ENCODE results near the gene MAP4.

Gene MAP4

GRCh38 chr3:47846186-47846879 is 169.9 kb downstream of the MAP4 start:
- no peak overlapping the region for H3K9ac ChIP-seq (ENCODE audit: low read depth, low read length, poor library complexity, severe bottlenecking)
- H3F3A ChIP-seq (ENCODE audit: low read depth), result no peaks in the 10 kb centered on the region
- H3K9me2 ChIP-seq (replicated peaks; ENCODE audit: low read depth, low read length), result no peaks in the 10 kb centered on the region
- H3K4me2 ChIP-seq (ENCODE audit: low read depth, low read length, poor library complexity, severe bottlenecking), result no peak overlapping the region
- no peaks in the 10 kb centered on the region for H3K9me3 ChIP-seq (ENCODE audit: insufficient read depth, low read depth, low read length)
- H3K4me3 ChIP-seq (ENCODE audit: low read length, poor library complexity, severe bottlenecking), result no peak overlapping the region
- TF ChIP-seq CTCF (conservative IDR thresholded peaks at IDR 0.05; ENCODE audit: low read length) (no peak), EZH2phosphoT487 (IDR thresholded peaks at IDR 0.05; ENCODE audit: borderline replicate concordance) (no peak)
- H3K36me3 ChIP-seq (ENCODE audit: insufficient read depth, low read length), result peaks cover 97% of the 10 kb centered on the region; the same call in 1 of the 2 replicates
- H2AFZ ChIP-seq (ENCODE audit: low read length), result no peak overlapping the region
- H3K4me1 ChIP-seq (ENCODE audit: insufficient read depth, low read length, poor library complexity, severe bottlenecking), result no peaks in the 10 kb centered on the region
- H3K27me3 ChIP-seq (ENCODE audit: insufficient read depth, low read length, poor library complexity, severe bottlenecking), result no peaks in the 10 kb centered on the region
- no peaks in the 10 kb centered on the region for H4K20me1 ChIP-seq (ENCODE audit: insufficient read depth, low read length, poor library complexity, severe bottlenecking)
- no peaks in the 10 kb centered on the region for H3K79me2 ChIP-seq (ENCODE audit: insufficient read depth, low read length)

- H3K9ac ChIP-seq (ENCODE audit: low read depth, low read length, poor library complexity, severe bottlenecking), result no peak overlapping the region
- peaks cover 9% of the 10 kb centered on the region for H4K20me1 ChIP-seq (ENCODE audit: insufficient read depth, low read length, poor library complexity, severe bottlenecking)
- H3K27me3 ChIP-seq (ENCODE audit: insufficient read depth, low read length, poor library complexity, severe bottlenecking), result no peaks in the 10 kb centered on the region
- no peaks in the 10 kb centered on the region for H3F3A ChIP-seq (ENCODE audit: low read depth)
- H3K36me3 ChIP-seq (ENCODE audit: insufficient read depth, low read length), result peaks cover 82% of the 10 kb centered on the region; the same call in 1 of the 2 replicates
- no peaks in the 10 kb centered on the region; the same call in 1 of the 2 replicates for H3K79me2 ChIP-seq (ENCODE audit: insufficient read depth, low read length)
- TF ChIP-seq CTCF (conservative IDR thresholded peaks at IDR 0.05; ENCODE audit: low read length) (no peak), EZH2phosphoT487 (IDR thresholded peaks at IDR 0.05; ENCODE audit: borderline replicate concordance) (no peak)
- no peak overlapping the region for H3K4me3 ChIP-seq (ENCODE audit: low read length, poor library complexity, severe bottlenecking)
- no peaks in the 10 kb centered on the region for H3K9me2 ChIP-seq (replicated peaks; ENCODE audit: low read depth, low read length)
- no peaks in the 10 kb centered on the region for H3K9me3 ChIP-seq (ENCODE audit: insufficient read depth, low read depth, low read length)
- H3K4me2 ChIP-seq (ENCODE audit: low read depth, low read length, poor library complexity, severe bottlenecking), result no peak overlapping the region
- H2AFZ ChIP-seq (ENCODE audit: low read length), result no peak overlapping the region
- no peaks in the 10 kb centered on the region for H3K4me1 ChIP-seq (ENCODE audit: insufficient read depth, low read length, poor library complexity, severe bottlenecking)
Measured at GRCh38 chr3:47841786-47842349, 174.3 kb downstream of the MAP4 start.

GRCh38 chr3:47838503-47838902 is 177.7 kb downstream of the MAP4 start:
- Histone ChIP-seq H3K27me3 (ENCODE audit: insufficient read depth, low read length, poor library complexity, severe bottlenecking) (no peaks in the 10 kb centered on the region), H4K20me1 (ENCODE audit: insufficient read depth, low read length, poor library complexity, severe bottlenecking) (peaks cover 9% of the 10 kb centered on the region), H3K36me3 (ENCODE audit: insufficient read depth, low read length) (peaks cover 77% of the 10 kb centered on the region; the same call in 1 of the 2 replicates), H2AFZ (ENCODE audit: low read length) (no peak overlapping the region), H3K9ac (ENCODE audit: low read depth, low read length, poor library complexity, severe bottlenecking) (no peak overlapping the region), H3K79me2 (ENCODE audit: insufficient read depth, low read length) (no peaks in the 10 kb centered on the region; the same call in 1 of the 2 replicates), H3K4me2 (ENCODE audit: low read depth, low read length, poor library complexity, severe bottlenecking) (no peak overlapping the region), H3K4me1 (ENCODE audit: insufficient read depth, low read length, poor library complexity, severe bottlenecking) (no peaks in the 10 kb centered on the region), H3K9me2 (replicated peaks; ENCODE audit: low read depth, low read length) (no peaks in the 10 kb centered on the region), H3F3A (ENCODE audit: low read depth) (no peaks in the 10 kb centered on the region), H3K9me3 (ENCODE audit: insufficient read depth, low read depth, low read length) (no peaks in the 10 kb centered on the region), H3K4me3 (ENCODE audit: low read length, poor library complexity, severe bottlenecking) (no peak overlapping the region)
- TF ChIP-seq CTCF (conservative IDR thresholded peaks at IDR 0.05; ENCODE audit: low read length), result no peak
- no peak for TF ChIP-seq EZH2phosphoT487 (IDR thresholded peaks at IDR 0.05; ENCODE audit: borderline replicate concordance)

Measured in Loucy (cell line).